Activated T-helper 9 cell treated with anti-CD3 and anti-CD28 coated beads, Interleukin-2, amount 50 U/mL, for 16 hours (primary cell): ENCODE measurements around the gene ACOT7.

ENCODE experiments used
- DNase-seq: peaks from one replicate; pipeline ENCODE4 v3.0.0-alpha.2; 2020; ENCODE audit warnings: low read depth

ACOT7 gene

DNA sequence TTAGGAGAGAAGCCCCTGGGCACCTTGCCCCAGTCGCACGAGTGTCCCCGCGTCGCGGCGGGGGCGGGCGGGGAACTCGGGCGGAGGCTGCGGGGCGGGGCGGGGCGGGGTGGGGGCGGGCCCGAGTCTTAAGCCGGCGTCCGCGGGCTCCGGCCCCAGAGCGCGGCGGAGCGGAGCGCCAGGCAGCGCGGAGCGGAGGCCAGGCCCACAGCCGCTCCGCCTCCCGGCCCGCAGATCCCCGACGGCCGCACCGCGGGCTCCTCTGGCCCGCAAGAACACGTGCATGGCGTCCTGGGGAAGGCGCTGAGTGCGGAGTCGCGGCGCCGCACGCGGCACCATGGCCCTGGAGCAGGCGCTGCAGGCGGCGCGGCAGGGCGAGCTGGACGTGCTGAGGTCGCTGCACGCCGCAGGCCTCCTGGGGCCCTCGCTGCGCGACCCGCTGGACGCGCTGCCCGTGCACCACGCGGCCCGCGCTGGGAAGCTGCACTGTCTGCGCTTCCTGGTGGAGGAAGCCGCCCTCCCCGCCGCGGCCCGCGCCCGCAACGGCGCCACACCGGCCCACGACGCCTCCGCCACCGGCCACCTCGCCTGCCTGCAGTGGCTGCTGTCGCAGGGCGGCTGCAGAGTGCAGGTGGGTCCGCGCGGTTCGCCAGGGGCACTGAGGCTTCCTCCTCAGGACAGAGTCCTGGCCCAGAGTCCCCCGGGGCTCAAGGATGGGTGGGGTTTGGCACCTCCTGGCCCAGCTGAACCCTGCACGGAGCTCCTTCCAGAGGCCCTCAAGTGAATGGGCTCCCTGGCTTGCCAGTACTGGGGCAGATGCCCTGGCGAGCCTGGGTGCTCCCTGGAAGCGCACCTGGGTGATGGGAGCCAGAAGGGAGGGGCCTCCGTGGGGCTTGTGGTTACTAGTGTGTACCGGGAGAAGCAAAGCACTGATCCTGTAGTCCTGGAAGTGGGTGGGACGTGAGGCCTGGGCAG is 31.3 kb upstream of the ACOT7 start, which contains the start of gene ESPN:
Gene ESPN, plus strand, starts transcription at position 158 of the 975 bp plus-strand sequence. Its CDS starts 180 bp downstream, at position 338.
- no peak for DNase-seq

DNA sequence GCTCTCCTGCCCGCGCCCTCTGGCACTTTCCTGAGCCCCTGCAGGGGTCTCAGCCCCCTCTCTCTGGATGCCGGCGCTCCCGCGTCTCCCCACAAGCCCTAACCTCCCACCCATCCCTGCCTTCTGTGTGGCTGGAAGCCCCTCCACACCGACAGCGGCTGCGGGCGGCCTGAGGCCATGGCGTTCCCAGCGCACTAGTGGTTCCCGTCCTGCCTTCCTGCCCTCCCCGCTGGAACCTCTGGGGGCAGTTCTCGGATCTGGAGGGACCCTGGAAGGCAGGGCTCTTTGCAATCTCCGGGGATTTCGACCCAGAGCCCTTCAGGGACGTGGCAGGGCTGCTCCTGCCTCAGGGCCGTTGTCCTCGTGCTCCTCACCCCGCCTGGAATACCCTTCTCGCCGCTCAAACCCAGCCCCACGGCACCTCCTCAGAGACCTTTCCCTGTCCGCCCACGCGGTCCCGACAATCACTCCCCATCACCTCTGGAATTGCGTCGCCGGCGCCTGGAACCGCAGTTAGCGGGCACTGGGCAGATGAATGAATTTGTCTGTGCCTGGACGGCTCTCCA is 30.5 kb upstream of the ACOT7 start:
- no peak for DNase-seq

DNA sequence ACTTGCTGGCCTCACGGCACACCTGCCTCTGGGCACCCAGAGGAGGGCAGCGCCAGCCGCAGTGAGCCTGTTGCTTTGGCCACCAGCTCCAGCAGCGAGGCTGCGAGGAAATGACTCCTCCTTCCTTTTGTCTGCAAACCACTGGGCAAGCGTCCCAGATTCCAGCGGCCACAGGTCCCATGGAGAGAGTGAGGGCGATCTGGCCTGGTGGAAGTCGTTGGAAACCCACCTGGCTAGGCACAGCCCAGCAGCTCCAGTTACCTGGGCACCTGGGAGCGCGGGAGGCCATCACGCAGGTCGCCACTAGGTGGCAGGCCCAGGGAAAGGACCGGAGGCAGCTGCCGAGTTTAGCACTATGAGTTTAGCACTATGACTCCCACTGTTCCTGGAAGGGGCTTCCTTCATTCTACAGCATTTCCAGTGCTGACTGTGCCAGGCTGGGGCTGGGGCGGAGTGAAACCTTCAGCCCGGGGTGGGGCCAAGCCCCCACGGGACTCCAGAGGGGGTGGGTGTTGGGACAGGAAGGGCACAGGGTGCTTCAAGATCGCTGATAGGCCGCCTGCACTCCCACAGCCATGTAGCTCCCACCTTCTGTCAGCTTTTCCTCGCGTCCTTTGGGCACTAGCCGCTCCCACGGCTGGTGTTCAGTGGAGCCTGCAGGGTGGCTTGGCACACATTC is 29.9 kb upstream of the ACOT7 start:
- peak; percentile 65 for DNase-seq

DNA sequence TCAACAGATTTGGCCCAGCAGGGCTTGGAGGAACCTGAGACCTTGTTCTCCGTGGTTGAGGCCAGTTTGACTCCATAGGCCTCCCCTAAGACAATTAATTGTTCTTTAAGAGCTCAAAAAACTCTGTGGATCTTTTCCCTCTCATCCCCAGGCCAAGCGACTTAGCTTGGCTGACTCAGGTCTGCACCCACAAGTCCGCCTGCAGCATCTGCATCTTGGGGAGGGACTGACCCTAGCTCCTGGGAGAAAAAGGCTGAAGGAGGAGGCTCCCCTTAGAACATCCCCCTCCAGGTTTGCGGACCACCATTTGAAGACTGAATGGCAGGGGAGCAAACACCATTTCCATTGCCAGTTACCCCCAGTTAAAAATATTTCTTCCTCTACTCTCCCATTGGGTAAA is 27.7 kb upstream of the ACOT7 start:
- no peak for DNase-seq

DNA sequence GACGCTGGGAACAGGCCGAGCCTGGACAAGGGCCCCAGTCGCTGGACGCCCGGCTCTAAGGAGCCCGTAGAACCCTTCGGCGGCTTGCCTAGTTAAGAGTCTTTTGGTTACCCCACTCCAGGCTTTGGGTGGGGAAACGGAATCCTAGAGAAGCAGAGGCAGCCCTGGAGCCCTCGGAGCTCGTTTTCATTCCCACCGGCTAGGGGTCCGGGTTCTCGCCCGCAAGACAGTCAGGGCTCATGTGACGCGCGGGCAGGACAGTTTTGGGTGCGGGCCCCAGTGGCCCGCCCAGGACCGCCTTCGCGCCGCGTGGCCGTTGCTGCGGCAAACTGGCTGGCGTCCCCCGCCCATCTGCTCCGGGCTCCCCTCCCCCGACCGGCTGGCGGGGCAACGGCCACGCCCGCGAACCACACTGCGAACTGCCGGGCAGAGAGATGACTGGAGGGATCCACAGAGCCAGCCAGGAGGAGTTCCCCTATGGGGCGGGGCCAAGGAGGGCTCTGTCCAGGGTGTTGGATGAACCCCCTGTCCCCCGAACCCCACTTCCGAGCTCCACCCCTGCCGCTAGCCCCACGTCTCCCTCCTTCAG is 27.0 kb upstream of the ACOT7 start:
- DNase-seq, result no peak

DNA sequence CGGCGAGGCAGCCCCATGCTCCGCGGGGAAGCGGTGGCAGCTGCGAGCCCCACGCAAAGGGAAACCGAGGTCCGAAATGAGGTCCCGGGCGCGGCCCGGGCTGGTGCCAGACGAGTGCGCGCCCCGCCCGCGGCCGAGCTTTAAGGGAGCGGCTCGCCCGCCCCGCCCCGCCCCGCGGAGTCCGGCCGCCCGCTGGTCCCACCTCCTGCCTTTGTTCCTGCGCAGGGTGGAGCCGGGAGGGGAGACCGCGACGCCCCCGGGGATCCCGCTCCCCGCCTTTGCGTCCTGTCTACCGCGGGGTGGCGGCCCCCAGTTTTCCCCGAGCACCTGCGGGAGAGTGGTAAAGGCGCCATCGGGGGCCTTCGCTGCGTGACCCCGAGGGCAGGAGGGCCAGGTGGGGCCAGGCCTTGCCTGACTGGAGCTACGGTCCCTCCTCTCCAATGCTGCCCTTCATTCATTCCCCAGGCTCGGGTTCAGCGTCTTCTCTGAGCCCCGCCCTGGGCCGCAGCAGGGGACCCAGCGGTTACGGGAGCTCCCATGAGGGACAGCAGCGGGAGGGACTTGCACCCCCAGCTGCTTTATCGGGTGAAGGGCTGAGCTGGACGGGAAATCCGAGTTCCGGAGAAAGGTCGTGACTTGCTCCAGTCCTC is 26.4 kb upstream of the ACOT7 start, which contains the start of gene HES2:
Gene HES2, minus strand, starts transcription at position 116 of the 650 bp plus-strand sequence. Its CDS starts 99 bp downstream, at position 17.
- no peak for DNase-seq

DNA sequence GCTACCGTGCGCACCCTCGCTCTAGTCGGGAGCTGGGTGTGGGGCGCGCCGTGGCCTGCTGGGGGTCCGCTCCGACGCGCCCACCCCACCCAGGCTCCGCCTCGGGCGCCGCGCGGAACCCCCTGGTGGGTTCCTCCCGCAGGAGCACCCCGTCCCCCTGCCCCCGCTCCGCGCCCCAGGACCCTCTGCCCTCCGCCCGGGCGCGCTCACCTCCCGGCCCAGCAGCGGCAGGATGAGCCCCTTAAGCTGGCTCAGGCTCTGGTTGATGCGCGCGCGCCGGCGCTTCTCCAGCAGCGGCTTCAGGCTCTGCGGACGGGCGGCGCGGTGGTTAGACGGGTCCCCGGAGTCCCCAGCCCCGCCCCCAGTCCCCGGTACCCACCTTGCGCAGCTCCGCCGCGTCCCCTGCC is 25.8 kb upstream of the ACOT7 start:
- no peak for DNase-seq

DNA sequence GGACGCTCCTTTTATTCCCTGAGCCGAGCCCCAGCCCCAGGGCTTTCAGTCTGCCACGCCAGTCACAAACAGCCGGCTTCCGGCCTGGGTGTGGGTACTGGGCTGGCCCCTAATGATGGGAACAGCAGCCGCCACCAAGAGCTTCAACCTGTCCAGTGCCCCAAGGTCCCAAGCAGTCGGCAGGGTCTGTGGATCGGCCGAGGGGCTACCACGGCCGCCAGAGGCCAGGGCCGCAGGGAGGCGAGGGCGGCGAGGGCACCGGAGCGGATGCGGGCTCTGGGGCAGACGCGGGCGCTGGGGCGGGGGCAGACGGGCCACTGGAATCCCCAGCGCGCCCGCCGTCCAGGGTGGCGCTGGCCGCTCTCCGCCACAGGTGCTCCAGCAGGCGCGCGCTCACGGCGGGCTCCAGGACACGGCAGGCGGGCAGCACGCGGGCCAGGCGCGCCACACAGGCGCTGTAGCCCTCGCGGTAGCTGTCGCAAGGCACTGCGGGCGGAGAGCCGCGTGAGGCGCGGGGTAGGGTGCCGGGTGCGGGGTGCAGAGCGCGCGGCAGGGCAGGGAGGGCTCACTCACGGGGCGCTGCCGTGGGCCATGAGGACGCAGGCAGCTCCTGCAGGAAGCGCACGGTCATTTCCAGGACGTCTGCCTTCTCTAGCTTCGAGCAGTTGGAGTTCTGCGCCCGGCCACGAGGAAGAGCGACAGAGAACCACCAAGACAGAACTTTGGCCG is 25.3 kb upstream of the ACOT7 start:
- no peak for DNase-seq

DNA sequence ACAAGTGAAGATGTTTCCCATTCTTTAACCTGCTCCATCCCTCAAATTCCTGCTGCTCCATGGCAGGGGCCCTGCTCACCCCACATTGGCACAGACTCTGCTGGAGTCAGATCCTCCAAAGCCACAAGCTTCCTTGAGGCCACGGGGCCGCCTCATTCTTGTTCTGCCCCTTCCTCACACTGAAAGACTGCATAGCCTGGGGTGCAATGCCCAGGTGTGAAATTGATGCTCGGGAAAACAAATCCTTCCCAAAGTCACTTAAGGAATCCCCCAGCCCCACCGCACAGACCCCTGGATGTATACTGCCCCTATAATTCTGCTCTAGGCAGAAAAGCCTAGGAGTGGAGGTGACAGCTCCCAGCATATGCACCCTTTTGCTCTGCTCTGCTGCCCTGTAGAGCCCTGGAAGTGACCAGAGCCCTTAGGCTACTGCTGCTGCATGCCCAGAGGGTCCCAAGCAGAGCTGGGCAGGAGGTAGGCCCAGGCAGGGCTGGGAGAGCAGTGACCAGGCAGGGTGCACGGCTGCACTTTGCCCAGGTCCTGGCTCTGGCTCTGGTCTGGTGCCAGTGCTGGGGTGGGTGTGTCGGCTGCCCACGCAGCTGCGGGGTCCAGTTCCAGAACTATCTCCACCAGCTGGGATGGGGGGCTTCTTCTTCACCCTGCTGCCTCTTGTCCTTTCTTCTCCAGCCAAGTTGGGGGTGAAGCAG is 24.5 kb upstream of the ACOT7 start:
- no peak for DNase-seq

DNA sequence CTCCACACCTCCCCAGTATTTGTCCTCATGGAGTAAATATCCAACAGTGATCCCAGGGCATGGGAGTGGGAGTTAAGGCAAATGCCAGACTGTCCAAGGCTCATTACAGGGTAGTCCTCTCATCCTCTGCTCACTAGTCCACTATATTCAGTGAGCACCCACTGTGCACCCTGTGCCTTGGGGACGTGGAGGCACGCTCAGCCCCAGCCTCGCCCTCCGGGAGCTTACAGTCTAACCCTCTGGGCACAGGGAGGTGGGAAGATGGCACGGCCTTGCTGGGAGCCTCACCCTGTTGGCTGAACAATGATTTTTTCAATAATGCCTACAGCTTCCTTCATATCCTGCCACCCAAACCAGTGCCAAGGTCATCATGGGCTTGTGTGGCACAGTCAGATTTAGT is 23.3 kb upstream of the ACOT7 start:
- no peak for DNase-seq

DNA sequence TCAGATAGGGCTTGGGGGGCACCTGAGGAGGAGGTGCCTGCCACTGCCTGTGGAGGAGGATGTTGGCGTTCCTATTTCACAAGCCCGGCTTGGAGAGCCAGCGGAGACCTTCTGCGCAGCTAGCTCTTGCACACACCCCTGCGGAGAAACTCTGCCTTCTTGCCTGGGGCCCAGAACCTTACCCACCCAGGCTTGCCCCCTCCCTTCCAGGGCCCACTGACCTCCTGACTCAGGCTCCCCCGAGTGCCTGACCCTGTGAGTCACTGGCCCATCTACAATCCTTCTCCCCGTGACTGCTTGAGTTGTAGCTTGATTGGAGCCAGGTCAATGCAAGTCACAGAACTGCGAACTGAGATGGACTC is 22.7 kb upstream of the ACOT7 start:
- DNase-seq, result no peak

DNA sequence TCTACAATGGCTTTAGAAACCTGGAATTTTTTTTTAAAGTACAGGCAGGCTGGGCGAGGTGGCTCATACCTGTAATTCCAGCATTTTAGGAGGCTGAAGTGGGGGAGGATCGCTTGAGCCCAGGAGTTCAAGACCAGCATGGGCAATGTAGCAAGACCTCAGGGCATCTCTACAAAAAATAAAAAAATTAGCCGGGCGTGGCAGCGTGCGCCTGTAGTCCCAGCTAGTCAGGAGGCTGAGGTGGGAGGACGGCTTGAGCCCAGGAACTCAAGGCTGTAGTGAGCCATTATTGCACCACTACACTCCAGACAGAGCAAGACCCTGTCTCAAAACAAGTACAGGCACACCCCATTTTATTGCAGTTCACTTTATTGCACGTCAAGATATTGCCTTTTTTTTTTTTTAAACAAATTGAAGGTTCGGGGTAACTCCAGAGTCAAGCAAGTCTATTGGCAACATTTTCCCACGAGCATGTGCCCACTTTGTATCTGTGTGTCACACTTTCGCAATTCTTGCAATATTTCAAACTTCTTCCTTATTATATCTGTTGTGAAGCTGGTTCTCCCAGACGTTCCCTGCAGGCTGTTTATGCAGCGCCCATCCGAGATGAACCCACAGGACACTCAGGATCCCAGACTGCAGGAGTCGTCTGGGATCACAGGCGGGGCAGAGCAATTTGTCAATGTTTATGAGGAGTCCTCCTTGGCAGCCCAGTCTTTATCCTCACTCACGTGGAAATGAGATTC is 21.5 kb upstream of the ACOT7 start:
- DNase-seq, result no peak

DNA sequence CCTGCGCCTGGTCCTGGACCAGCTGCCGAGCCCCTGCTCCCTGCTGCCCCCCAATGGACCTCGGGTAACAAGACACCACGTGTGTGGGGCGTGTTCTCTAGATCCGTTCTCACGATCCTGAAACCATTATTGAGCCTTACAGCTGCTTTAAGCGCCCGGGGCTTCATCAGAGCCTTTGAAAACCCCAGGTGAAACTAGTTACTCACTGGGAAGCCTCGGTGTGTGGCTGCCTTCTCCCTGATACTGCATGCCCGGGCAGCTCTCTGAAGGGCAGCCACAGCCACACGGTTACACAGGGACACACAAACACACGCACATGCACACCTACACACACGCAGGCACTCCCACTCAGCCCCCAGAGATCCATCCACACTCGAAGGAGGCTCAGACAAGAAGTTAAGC is 20.9 kb upstream of the ACOT7 start:
- DNase-seq, result no peak

DNA sequence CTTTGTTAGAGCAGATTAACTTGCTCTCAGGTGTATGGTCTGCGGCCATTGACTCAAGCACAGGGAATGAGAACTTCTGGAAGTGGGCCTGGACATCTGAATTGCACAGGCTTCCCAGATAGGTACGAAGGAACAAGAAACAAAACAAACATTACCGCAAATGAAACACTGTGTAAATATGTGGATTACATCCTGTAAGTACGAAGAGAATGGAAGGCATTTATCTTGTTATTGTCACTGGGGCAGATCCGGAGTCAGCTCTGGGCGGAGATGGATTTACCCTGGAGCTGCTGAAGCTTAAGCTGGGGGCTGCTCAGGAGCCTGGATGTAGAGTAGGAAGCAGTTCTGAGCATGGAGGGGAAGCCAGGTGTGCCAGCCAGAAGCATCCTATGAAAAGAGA is 19.3 kb upstream of the ACOT7 start:
- DNase-seq, result no peak

DNA sequence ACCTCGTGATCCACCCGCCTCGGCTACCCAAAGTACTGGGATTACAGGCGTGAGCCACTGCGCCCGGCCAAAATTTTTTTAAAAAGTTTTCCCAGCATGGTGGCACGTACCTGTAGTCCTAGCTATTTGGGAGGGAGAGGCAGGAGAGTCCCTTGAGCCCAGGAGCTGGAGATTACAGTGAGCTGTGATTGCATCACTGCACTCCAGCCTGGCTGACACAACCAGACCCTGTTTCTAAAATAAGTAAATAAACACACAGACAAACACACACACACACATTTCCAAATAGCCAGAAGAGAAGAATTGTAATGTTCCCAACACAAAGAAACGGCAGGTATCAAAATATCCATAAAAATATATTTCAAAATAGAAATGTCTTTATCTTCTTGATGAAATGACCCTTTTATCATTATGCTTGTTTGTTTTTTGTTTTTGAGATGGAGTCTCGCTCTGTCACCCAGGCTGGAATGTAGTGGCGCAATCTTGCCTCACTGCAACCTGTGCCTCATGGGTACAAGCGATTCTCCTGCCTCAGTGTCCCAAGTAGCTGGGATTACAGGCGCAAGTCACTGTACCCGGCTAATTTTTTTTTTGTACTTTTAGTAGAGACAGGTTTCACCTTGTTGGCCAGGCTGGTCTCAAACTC is 16.8 kb upstream of the ACOT7 start:
- no peak for DNase-seq

DNA sequence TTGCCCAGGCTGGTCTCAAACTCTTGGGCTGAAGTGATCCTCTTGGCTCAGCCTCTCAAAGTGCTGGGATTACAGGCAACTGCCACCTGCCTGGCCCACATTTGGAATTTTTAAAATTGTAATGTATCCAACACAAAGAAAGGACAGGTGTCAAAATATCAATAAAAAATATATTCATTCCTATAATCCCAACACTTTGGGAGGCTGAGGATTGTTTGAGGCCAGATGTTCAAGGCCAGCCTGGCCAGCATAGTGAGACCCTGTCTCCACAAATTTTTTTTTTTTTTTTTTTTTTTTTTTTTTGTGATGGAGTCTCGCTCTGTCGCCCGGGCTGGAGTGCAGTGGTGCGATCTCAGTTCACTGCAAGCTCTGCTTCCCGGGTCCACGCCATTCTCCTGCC is 16.2 kb upstream of the ACOT7 start:
- DNase-seq, result no peak

DNA sequence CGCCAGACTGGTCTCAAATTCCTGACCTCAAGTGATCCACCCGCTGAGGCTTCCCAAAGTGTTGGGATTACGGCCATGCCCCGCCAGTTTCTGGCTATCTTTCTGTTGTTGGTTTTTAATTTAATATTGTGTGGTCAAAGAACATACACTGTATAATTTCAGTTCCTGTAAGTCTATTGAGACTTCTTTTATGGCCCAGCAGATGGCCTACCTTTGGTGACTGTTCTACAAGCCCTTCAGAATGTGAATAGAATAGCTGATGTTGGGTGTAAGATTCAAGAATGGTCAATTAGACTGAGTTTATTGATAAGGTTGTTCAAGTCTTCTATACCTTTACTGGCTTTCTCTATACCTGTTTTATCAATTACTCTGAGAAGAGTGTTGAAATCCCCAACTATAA is 15.5 kb upstream of the ACOT7 start:
- no peak for DNase-seq

DNA sequence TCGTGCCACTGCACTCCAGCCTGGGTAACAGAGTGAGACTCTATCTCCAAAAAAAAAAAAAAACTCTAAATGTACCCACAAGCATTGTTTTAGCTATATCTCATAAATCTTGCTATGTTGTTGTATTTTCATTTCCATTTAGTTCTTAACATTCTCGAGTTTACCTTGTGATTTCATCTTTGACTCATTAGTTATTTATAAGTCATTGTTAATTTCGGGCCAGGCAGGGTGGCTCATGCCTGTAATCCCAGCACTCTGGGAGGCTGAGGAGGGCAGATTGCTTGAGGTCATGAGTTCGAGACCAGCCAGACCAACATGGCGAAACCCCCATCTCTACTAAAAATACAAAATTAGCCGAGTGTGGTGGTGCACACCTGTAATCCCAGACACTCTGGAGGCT is 14.5 kb upstream of the ACOT7 start:
- no peak for DNase-seq

DNA sequence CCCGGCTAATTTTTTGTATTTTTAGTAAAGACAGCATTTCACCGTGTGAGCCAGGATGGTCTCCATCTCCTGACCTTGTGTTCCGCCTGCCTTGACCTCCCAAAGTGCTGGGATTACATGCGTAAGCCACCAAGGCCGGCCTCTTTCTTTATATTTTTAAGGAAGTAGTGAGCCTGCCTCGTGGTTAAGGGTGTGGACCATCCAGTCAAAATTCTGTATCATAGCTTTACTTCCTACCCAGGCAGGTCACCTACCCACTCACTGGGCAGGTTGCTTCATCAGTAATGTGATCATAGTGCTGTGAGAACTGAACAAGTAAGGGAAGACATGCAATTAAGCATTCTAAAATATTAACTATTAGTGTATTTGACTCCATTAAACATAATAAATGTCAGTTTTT is 8.1 kb upstream of the ACOT7 start:
- no peak for DNase-seq
